B cell (primary cell): ENCODE data around the gene PPP1R3C.

Experiments
- CTCF ChIP-seq: fragments of 200-600 bp; IDR thresholded peaks from one replicate; pipeline ENCODE4 v1.8.0; 2022; ENCODE audit warnings: antibody characterized with exemption, mild to moderate bottlenecking
- EZH2 ChIP-seq: IDR thresholded peaks from 2 replicates; pipeline ENCODE4 v1.6.1; 2012; ENCODE audit warnings: borderline replicate concordance, low read depth, mild to moderate bottlenecking, moderate library complexity, low read length; ENCODE audit not compliant: insufficient read depth, poor library complexity, severe bottlenecking

- TF ChIP-seq EZH2 = no peak
- no peak for TF ChIP-seq CTCF
These were observed 39.5 kb downstream of the PPP1R3C start for GRCh38 chr10:91593366-91593765.
